K562 (cell line): ENCODE results near the gene LRRIQ4. TPM values are rescaled to one million over a fixed set of nuclear protein-coding genes. Genes with fewer than 3 reads are reported as not detected.

Experiments used
- ATAC-seq: fragments of 200-7000 bp; cut with Tn5 transposase; 3 replicates; pipeline ENCODE4 v1.9.1; 2020; ENCODE audit warnings: moderate library complexity
- BruUV-seq: library from RNA; stranded (reverse); fragments of 400-500 nt; replicated peaks from 2 replicates; lab custom pipeline; 2021; lab: Mats Ljungman, UMichigan
- CTCF ChIA-PET: fragments of 300-600 bp; formaldehyde crosslinking; extraction: SDS; loops from one replicate; lab custom pipeline; 2021; ENCODE audit warnings: low intra/inter-chr PET ratio; lab: Yijun Ruan, JAX
- POLR2A ChIA-PET: fragments of 300-600, 350-650 bp; sonication (Branson Sonifier 250); formaldehyde crosslinking; extraction: SDS; loops from one replicate; lab custom pipeline; 2021; ENCODE audit warnings: antibody characterized with exemption, inconsistent platforms; lab: Yijun Ruan, JAX
- DNase-seq, 4 experiments: peaks; one replicate each; pipeline versions ENCODE4 v3.0.0 to v3.0.0-alpha.2; 2011 to 2018; ENCODE audit warnings: low spot score in 3 of 4, mixed read lengths in 3 of 4; ENCODE audit errors: extremely low read depth in 1 of 4
- FAIRE-seq: peaks from 2 replicates; lab custom pipeline; 2011; peaks lifted over from hg19 to GRCh38; lab: Jason Lieb, UNC
- H2AFZ ChIP-seq: 2 replicates; pipeline ENCODE4 v1.6.0; 2011; ENCODE audit warnings: low read depth, low read length, control low read depth, inconsistent platforms
- H3K27ac ChIP-seq: fragments of 200-600 bp; 3 replicates; pipeline ENCODE4 v1.8.0; 2011; ENCODE audit warnings: low read depth, mild to moderate bottlenecking, control low read depth, inconsistent platforms, low read length, moderate library complexity, mixed read lengths; ENCODE audit errors: extremely low read depth
- H3K27me3 ChIP-seq, 2 experiments: fragments of 300-600 bp in 1 of 2; 2 replicates in 1 of 2; 3 replicates in 1 of 2; pipeline versions ENCODE4 v1.6.0 to v1.8.0; 2011; ENCODE audit warnings: inconsistent platforms in 2 of 2, low read length in 2 of 2, mild to moderate bottlenecking in 1 of 2, mixed read lengths in 1 of 2, moderate library complexity in 1 of 2; ENCODE audit not compliant: control insufficient read depth in 2 of 2, insufficient read depth in 2 of 2
- H3K36me3 ChIP-seq: fragments of 300-600 bp; 3 replicates; pipeline ENCODE4 v1.8.0; 2011; ENCODE audit warnings: mild to moderate bottlenecking, low read length, inconsistent platforms; ENCODE audit not compliant: control insufficient read depth, insufficient read depth
- H3K4me1 ChIP-seq, 2 experiments: fragments of 200-600 bp in 1 of 2; replicated peaks in 1 of 2; 2 replicates in 1 of 2; 3 replicates in 1 of 2; pipeline versions ENCODE4 v1.5.1 to v1.8.0; 2011; ENCODE audit warnings: inconsistent platforms in 2 of 2, low read length in 2 of 2, mild to moderate bottlenecking in 1 of 2, mixed read lengths in 1 of 2, moderate library complexity in 1 of 2; ENCODE audit not compliant: control insufficient read depth in 2 of 2, insufficient read depth in 2 of 2
- H3K4me2 ChIP-seq: 2 replicates; pipeline ENCODE4 v1.6.1; 2011; ENCODE audit warnings: low read length, control low read depth, inconsistent platforms, mixed read lengths; ENCODE audit not compliant: insufficient read depth
- H3K4me3 ChIP-seq: fragments of 200-600 bp; sonication (generic), shearing (Covaris generic); 2 replicates; pipeline ENCODE4 v1.5.1; 2016; ENCODE audit warnings: control low read depth, inconsistent platforms
- H3K79me2 ChIP-seq: fragments of 200-600 bp; 3 replicates; pipeline ENCODE4 v1.8.0; 2011; ENCODE audit warnings: low read length, inconsistent platforms; ENCODE audit not compliant: control insufficient read depth, insufficient read depth
- H3K9ac ChIP-seq, 2 experiments: 2 replicates each; pipeline versions ENCODE4 v1.6.0 to v1.6.1; 2011; ENCODE audit warnings: low read depth in 2 of 2, low read length in 2 of 2, control low read depth in 1 of 2, inconsistent platforms in 1 of 2, mild to moderate bottlenecking in 1 of 2, mixed read lengths in 1 of 2; ENCODE audit not compliant: insufficient read depth in 1 of 2
- H3K9me1 ChIP-seq: one replicate; pipeline ENCODE4 v1.6.0; 2011; ENCODE audit warnings: inconsistent platforms, mild to moderate bottlenecking, low read length, moderate library complexity; ENCODE audit not compliant: control insufficient read depth, insufficient read depth
- H3K9me3 ChIP-seq: replicated peaks from 2 replicates; pipeline ENCODE4 v1.5.1; 2011; ENCODE audit warnings: low read depth, low read length, inconsistent platforms; ENCODE audit not compliant: control insufficient read depth, insufficient read depth
- H4K20me1 ChIP-seq: replicated peaks from 2 replicates; pipeline ENCODE4 v1.6.1; 2011; ENCODE audit warnings: low read length, inconsistent platforms, mixed read lengths; ENCODE audit not compliant: control insufficient read depth, insufficient read depth
- BRF1 ChIP-seq: IDR thresholded peaks from 3 replicates; pipeline ENCODE4 v1.6.1; 2011; ENCODE audit warnings: borderline replicate concordance, mild to moderate bottlenecking; ENCODE audit not compliant: insufficient read length; ENCODE audit errors: extremely low read depth
- FOXA1 ChIP-seq: fragments of 450-650 bp; IDR thresholded peaks from 2 replicates; pipeline ENCODE4 v1.6.1; 2016; ENCODE audit warnings: mild to moderate bottlenecking, borderline replicate concordance
- MEF2D ChIP-seq: conservative IDR thresholded peaks from 2 replicates; pipeline ENCODE4 v1.6.1; 2016; ENCODE audit warnings: low read depth, missing genetic modification characterization, missing compliant biosample characterization
- NCOA2 ChIP-seq, 2 experiments: fragments of 450-650 bp; IDR thresholded peaks; 2 replicates each; pipeline ENCODE4 v1.6.1; 2018; ENCODE audit warnings: mild to moderate bottlenecking in 2 of 2, moderate library complexity in 1 of 2; ENCODE audit not compliant: partially characterized antibody in 2 of 2
- NONO ChIP-seq, 2 experiments: fragments of 200-400 bp in 1 of 2; fragments of 450-650 bp in 1 of 2; formaldehyde crosslinking in 1 of 2; IDR thresholded peaks; 2 replicates each; pipeline ENCODE4 v1.6.1; 2017; ENCODE audit warnings: low read depth in 2 of 2, mild to moderate bottlenecking in 2 of 2, moderate library complexity in 2 of 2, low read length in 1 of 2
- PPARD ChIP-seq: fragments of 250-450 bp; sonication (Bioruptor Pico); IDR thresholded peaks from 2 replicates; pipeline ENCODE4 v1.8.0; 2022; ENCODE audit warnings: inconsistent platforms, mild to moderate bottlenecking, moderate library complexity
- PTTG1 ChIP-seq: fragments of 450-650 bp; IDR thresholded peaks from 2 replicates; pipeline ENCODE4 v1.6.1; 2016; ENCODE audit warnings: low read depth, mild to moderate bottlenecking, missing genetic modification characterization, missing compliant biosample characterization
- SRSF9 ChIP-seq: fragments of 200-400 bp; formaldehyde crosslinking; IDR thresholded peaks from 2 replicates; pipeline ENCODE4 v1.6.1; 2017; ENCODE audit warnings: low read depth, low read length, borderline replicate concordance
- ZBTB33 ChIP-seq: sonication (generic); formaldehyde crosslinking; IDR thresholded peaks from 2 replicates; pipeline ENCODE4 v1.8.1; 2023; ENCODE audit warnings: mild to moderate bottlenecking, missing genetic modification reagents
- ZNF146 ChIP-seq: IDR thresholded peaks from one replicate; pipeline ENCODE4 v1.6.1; 2018; ENCODE audit warnings: missing compliant biosample characterization; ENCODE audit not compliant: unreplicated experiment
- ZNF668 ChIP-seq: fragments of 250-450 bp; sonication (Bioruptor Pico); IDR thresholded peaks from 2 replicates; pipeline ENCODE4 v1.8.0; 2022; ENCODE audit warnings: mild to moderate bottlenecking, inconsistent platforms
- ZNF778 ChIP-seq: fragments of 450-650 bp; formaldehyde crosslinking; IDR thresholded peaks from 2 replicates; pipeline ENCODE4 v1.4.0; 2020; ENCODE audit warnings: mild to moderate bottlenecking, moderate library complexity
- in situ Hi-C: fragments of 300-500 bp; cut with MboI; formaldehyde crosslinking; loops from 4 replicates; pipeline ENCODE4 v1.15.0; 2018; ENCODE audit warnings: inconsistent platforms, mixed read lengths
- intact Hi-C: fragments of 100-400 bp; cut with micrococcal nuclease; formaldehyde crosslinking; loops from 2 replicates; pipeline ENCODE4 v1.14.2; 2022
- polyA plus RNA-seq, 8 experiments: library from polyadenylated mRNA; depleted of rRNA in 4 of 8; stranded (reverse) in 5 of 8; unstranded in 3 of 8; fragments of >200 nt; fragmentation: Nextera tagmentation in 2 of 8; fragmentation: Illumina TruSeq in 1 of 8; extraction: Ambion mirVana in 2 of 8; extraction: Trizol in 1 of 8; gene quantifications; 2 replicates each; pipeline versions ENCODE4 v1.2.1 to v1.2.3, GENCODE V29; 2011 to 2014; ENCODE audit warnings: inconsistent platforms in 1 of 8, missing spikeins in 1 of 8
- total RNA-seq, 7 experiments: library from RNA; depleted of rRNA in 6 of 7; stranded (reverse); fragments of >200 nt in 6 of 7; fragmentation: Illumina TruSeq in 2 of 7; extraction: Trizol in 2 of 7; gene quantifications; 2 replicates each; pipeline versions ENCODE4 v1.2.1 to v1.2.3, GENCODE V29; 2011 to 2021; ENCODE audit warnings: low replicate concordance in 1 of 7
- TF ChIP-seq, protein P1 (sequence below): fragments of 450-650 bp; IDR thresholded peaks from 2 replicates; pipeline ENCODE4 v1.6.1; 2017; ENCODE audit warnings: antibody characterized with exemption, mild to moderate bottlenecking
- TF ChIP-seq, protein P2 (sequence below): fragments of 250-450 bp; sonication (Bioruptor Pico); IDR thresholded peaks from 2 replicates; pipeline ENCODE4 v1.6.1; 2021; ENCODE audit warnings: mild to moderate bottlenecking
- TF ChIP-seq, protein P3 (sequence below): IDR thresholded peaks from 2 replicates; pipeline ENCODE4 v1.6.1; 2014; ENCODE audit warnings: antibody characterized with exemption

Gene LRRIQ4
- total and polyA plus RNA-seq, 9 of the 15 experiments (the other 6 are each of a cell fraction or from before 2014, with no cell fraction given): not detected

- POLR2A ChIA-PET: interaction anchor here (1.9 kb wide), 2 partner anchors 9 to 16 kb away, joined by 4 to 6 read pairs; no protein-coding TSS in a partner anchor
- ATAC-seq: no peak
- Histone ChIP-seq H3K4me2 (no peak overlapping the region), H4K20me1 (no peaks in the 10 kb centered on the region), H3K79me2 (no peaks in the 10 kb centered on the region), H3K27ac (no peak overlapping the region), H3K36me3 (peaks cover 52% of the 10 kb centered on the region), H3K4me1 (no peaks in the 10 kb centered on the region; a peak in 1 of 5 replicates), H3K9me1 (no peaks in the 10 kb centered on the region), H3K27me3 (no peaks in the 10 kb centered on the region), H3K9me3 (no peaks in the 10 kb centered on the region), H3K9ac (no peak overlapping the region), H2AFZ (no peak overlapping the region), H3K4me3 (no peak overlapping the region)
- CTCF ChIA-PET: no interaction called here
- intact Hi-C loops: no loop called here
- no peak for DNase-seq
- FAIRE-seq: no peak
- in situ Hi-C loops: no loop called here
- no TSS peak for BruUV-seq
- TF ChIP-seq NONO (IDR thresholded peaks at IDR 0.05; ENCODE audit: low read depth in 2 of 2, low read length in 1 of 2) (no peak), NCOA2 (IDR thresholded peaks at IDR 0.05; ENCODE audit: partially characterized antibody in 2 of 2) (no peak), PTTG1 (tag) (no peak), ZNF146 (no peak), PPARD (CRISPR knock-in tag) (no peak), FOXA1 (no peak), BRF1 (no peak), ZNF778 (CRISPR knock-in tag) (no peak), ZBTB33 (CRISPR knock-in tag) (no peak), ZNF668 (CRISPR knock-in tag) (no peak), SRSF9 (no peak), MEF2D (no peak)
- TF ChIP-seq, protein P1, sequence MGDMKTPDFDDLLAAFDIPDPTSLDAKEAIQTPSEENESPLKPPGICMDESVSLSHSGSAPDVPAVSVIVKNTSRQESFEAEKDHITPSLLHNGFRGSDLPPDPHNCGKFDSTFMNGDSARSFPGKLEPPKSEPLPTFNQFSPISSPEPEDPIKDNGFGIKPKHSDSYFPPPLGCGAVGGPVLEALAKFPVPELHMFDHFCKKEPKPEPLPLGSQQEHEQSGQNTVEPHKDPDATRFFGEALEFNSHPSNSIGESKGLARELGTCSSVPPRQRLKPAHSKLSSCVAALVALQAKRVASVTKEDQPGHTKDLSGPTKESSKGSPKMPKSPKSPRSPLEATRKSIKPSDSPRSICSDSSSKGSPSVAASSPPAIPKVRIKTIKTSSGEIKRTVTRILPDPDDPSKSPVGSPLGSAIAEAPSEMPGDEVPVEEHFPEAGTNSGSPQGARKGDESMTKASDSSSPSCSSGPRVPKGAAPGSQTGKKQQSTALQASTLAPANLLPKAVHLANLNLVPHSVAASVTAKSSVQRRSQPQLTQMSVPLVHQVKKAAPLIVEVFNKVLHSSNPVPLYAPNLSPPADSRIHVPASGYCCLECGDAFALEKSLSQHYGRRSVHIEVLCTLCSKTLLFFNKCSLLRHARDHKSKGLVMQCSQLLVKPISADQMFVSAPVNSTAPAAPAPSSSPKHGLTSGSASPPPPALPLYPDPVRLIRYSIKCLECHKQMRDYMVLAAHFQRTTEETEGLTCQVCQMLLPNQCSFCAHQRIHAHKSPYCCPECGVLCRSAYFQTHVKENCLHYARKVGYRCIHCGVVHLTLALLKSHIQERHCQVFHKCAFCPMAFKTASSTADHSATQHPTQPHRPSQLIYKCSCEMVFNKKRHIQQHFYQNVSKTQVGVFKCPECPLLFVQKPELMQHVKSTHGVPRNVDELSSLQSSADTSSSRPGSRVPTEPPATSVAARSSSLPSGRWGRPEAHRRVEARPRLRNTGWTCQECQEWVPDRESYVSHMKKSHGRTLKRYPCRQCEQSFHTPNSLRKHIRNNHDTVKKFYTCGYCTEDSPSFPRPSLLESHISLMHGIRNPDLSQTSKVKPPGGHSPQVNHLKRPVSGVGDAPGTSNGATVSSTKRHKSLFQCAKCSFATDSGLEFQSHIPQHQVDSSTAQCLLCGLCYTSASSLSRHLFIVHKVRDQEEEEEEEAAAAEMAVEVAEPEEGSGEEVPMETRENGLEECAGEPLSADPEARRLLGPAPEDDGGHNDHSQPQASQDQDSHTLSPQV: no peak
- TF ChIP-seq, protein P2, sequence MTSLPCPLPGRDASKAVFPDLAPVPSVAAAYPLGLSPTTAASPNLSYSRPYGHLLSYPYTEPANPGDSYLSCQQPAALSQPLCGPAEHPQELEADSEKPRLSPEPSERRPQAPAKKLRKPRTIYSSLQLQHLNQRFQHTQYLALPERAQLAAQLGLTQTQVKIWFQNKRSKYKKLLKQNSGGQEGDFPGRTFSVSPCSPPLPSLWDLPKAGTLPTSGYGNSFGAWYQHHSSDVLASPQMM (CRISPR knock-in tag): no peak
- TF ChIP-seq, protein P3, sequence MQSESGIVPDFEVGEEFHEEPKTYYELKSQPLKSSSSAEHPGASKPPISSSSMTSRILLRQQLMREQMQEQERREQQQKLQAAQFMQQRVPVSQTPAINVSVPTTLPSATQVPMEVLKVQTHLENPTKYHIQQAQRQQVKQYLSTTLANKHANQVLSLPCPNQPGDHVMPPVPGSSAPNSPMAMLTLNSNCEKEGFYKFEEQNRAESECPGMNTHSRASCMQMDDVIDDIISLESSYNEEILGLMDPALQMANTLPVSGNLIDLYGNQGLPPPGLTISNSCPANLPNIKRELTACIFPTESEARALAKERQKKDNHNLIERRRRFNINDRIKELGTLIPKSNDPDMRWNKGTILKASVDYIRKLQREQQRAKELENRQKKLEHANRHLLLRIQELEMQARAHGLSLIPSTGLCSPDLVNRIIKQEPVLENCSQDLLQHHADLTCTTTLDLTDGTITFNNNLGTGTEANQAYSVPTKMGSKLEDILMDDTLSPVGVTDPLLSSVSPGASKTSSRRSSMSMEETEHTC: no peak
These were observed 22.5 kb upstream of the LRRIQ4 start for GRCh38 chr3:169790219-169790618.
